DOHH2 (cell line): ENCODE data around the gene PMAIP1.
A peak's percentile ranks its signal among the peaks of the same experiment; 100 is the strongest.
"Not testable (repeated sequence)": the region's sequence is repeated elsewhere in the genome, so short reads cannot be mapped to it uniquely, and the experiment has no call there.

ENCODE experiments used
- H3F3A ChIP-seq: fragments of 200-600 bp; sonication (generic), shearing (Covaris generic); 2 replicates; pipeline ENCODE4 v1.6.0; 2016; ENCODE audit warnings: antibody characterized with exemption, mild to moderate bottlenecking; ENCODE audit not compliant: control insufficient read depth, insufficient read depth
- H3K27ac ChIP-seq: fragments of 200-600 bp; sonication (generic); 2 replicates; pipeline ENCODE4 v1.5.1; 2014; ENCODE audit warnings: low read depth, mild to moderate bottlenecking, low read length, moderate library complexity
- H3K27me3 ChIP-seq: fragments of 200-600 bp; sonication (generic); 2 replicates; pipeline ENCODE4 v1.6.1; 2014; ENCODE audit warnings: mild to moderate bottlenecking, low read length, mixed read lengths; ENCODE audit not compliant: control insufficient read depth
- H3K36me3 ChIP-seq: fragments of 200-600 bp; sonication (generic); 2 replicates; pipeline ENCODE4 v1.6.1; 2014; ENCODE audit warnings: mild to moderate bottlenecking, low read length, moderate library complexity, mixed read lengths; ENCODE audit not compliant: control insufficient read depth
- H3K4me1 ChIP-seq: fragments of 200-600 bp; sonication (generic); 2 replicates; pipeline ENCODE4 v1.6.1; 2014; ENCODE audit warnings: mild to moderate bottlenecking, low read length, mixed read lengths; ENCODE audit not compliant: control insufficient read depth
- H3K4me2 ChIP-seq: fragments of 200-600 bp; sonication (generic); 2 replicates; pipeline ENCODE4 v1.6.0; 2014; ENCODE audit warnings: mild to moderate bottlenecking, low read length, moderate library complexity
- H3K4me3 ChIP-seq: fragments of 200-600 bp; sonication (generic); 2 replicates; pipeline ENCODE4 v1.5.1; 2014; ENCODE audit warnings: mild to moderate bottlenecking, low read length, mixed read lengths
- H3K79me2 ChIP-seq: fragments of 200-600 bp; sonication (generic); 2 replicates; pipeline ENCODE4 v1.6.1; 2014; ENCODE audit warnings: mild to moderate bottlenecking, low read length, mixed read lengths; ENCODE audit not compliant: control insufficient read depth
- H3K9me2 ChIP-seq: fragments of 200-600 bp; sonication (generic); replicated peaks from 2 replicates; pipeline ENCODE4 v1.6.1; 2014; ENCODE audit warnings: mild to moderate bottlenecking, low read length, mixed read lengths; ENCODE audit not compliant: control insufficient read depth
- H3K9me3 ChIP-seq: fragments of 200-600 bp; sonication (generic); 2 replicates; pipeline ENCODE4 v1.6.1; 2014; ENCODE audit warnings: antibody characterized with exemption, low read length, mixed read lengths; ENCODE audit not compliant: control insufficient read depth, insufficient read depth
- H4K20me1 ChIP-seq: fragments of 200-600 bp; sonication (generic); 2 replicates; pipeline ENCODE4 v1.6.0; 2014; ENCODE audit warnings: low read depth, mild to moderate bottlenecking, antibody characterized with exemption, low read length, moderate library complexity; ENCODE audit not compliant: control insufficient read depth, insufficient read depth
- CTCF ChIP-seq: fragments of 200-600 bp; sonication (generic); IDR thresholded peaks from one replicate; pipeline ENCODE4 v1.5.1; 2014; ENCODE audit warnings: antibody characterized with exemption, mild to moderate bottlenecking, low read depth, low read length; ENCODE audit not compliant: poor library complexity, severe bottlenecking
- EZH2phosphoT487 ChIP-seq: fragments of 200-600 bp; sonication (generic); IDR thresholded peaks from 2 replicates; pipeline ENCODE4 v1.6.1; 2017; ENCODE audit warnings: borderline replicate concordance, mild to moderate bottlenecking, antibody characterized with exemption, low read length, moderate library complexity, mixed read lengths

PMAIP1 gene

GRCh38 chr18:59853380-59853779 lies 46.4 kb upstream of the PMAIP1 start:
- no peaks in the 10 kb centered on the region for H3K36me3 ChIP-seq
- H3F3A ChIP-seq, result peaks cover 11% of the 10 kb centered on the region
- H3K9me3 ChIP-seq, result no peaks in the 10 kb centered on the region
- no peak overlapping the region for H3K27ac ChIP-seq
- H4K20me1 ChIP-seq, result no peaks in the 10 kb centered on the region
- peaks cover 61% of the 10 kb centered on the region for H3K4me1 ChIP-seq
- H3K79me2 ChIP-seq, result no peaks in the 10 kb centered on the region
- H3K9me2 ChIP-seq, result no peaks in the 10 kb centered on the region
- no peaks in the 10 kb centered on the region for H3K27me3 ChIP-seq
- H3K4me3 ChIP-seq, result peak overlapping the region; percentile 6; the same call in 1 of the 2 replicates
- H3K4me2 ChIP-seq, result peak overlapping the region; percentile 54
- TF ChIP-seq EZH2phosphoT487 (no peak), CTCF (no peak)

GRCh38 chr18:59853988-59854387 lies 45.8 kb upstream of the PMAIP1 start:
- Histone ChIP-seq H3K4me1 (peaks cover 61% of the 10 kb centered on the region), H3F3A (peaks cover 11% of the 10 kb centered on the region), H3K4me2 (peak overlapping the region; percentile 54)
- not testable (repeated sequence) for H3K27ac ChIP-seq, H3K27me3 ChIP-seq, H3K79me2 ChIP-seq, H4K20me1 ChIP-seq, H3K9me2 ChIP-seq, H3K36me3 ChIP-seq, H3K4me3 ChIP-seq, H3K9me3 ChIP-seq

- Histone ChIP-seq H3K27ac (no peak overlapping the region), H3K4me1 (peaks cover 69% of the 10 kb centered on the region), H3K79me2 (no peaks in the 10 kb centered on the region)
These were observed 38.8 kb upstream of the PMAIP1 start for GRCh38 chr18:59861009-59861408.

More at GRCh38 chr18:59861009-59861408, 38.8 kb upstream of the PMAIP1 start:
- no peak for TF ChIP-seq CTCF
- TF ChIP-seq EZH2phosphoT487, result no peak
- Histone ChIP-seq H4K20me1 (no peaks in the 10 kb centered on the region), H3K4me3 (no peak overlapping the region), H3K4me2 (no peak overlapping the region), H3K27me3 (no peaks in the 10 kb centered on the region), H3K9me2 (no peaks in the 10 kb centered on the region), H3F3A (peaks cover 8% of the 10 kb centered on the region; the same call in 1 of the 2 replicates), H3K9me3 (no peaks in the 10 kb centered on the region), H3K36me3 (no peaks in the 10 kb centered on the region)
